HG02970 (cell line): ENCODE results near the gene CCDC6.
"Not testable (repeated sequence)": the region's sequence is repeated elsewhere in the genome, so short reads cannot be mapped to it uniquely, and the experiment has no call there.

Experiments
- ATAC-seq: cut with Tn5 transposase; IDR thresholded peaks from one replicate; pipeline ENCODE4 v1.9.1; 2021; ENCODE audit warnings: mild to moderate bottlenecking, moderate library complexity, moderate number of reproducible peaks; ENCODE audit not compliant: unreplicated experiment, low FRiP score

The CCDC6 gene

DNA sequence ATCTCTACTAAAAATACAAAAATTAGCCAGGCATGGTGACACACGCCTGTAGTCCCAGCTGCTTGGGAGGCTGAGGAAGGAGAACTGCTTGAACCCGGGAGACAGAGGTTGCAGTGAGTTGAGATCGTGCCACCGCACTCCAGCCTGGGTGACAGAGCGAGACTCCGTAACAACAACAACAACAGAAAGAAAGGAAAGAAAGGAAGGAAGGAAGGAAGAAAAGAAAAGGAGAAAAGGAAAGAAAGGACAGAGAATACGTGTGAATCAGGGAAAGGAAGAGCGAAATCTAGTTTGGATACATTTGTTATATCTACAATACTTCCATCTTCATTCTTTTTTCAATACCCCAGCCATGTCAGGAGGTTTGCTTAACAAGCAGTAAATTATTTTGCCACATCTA is 21.5 kb downstream of the CCDC6 start:
- ATAC-seq = not testable (repeated sequence)

DNA sequence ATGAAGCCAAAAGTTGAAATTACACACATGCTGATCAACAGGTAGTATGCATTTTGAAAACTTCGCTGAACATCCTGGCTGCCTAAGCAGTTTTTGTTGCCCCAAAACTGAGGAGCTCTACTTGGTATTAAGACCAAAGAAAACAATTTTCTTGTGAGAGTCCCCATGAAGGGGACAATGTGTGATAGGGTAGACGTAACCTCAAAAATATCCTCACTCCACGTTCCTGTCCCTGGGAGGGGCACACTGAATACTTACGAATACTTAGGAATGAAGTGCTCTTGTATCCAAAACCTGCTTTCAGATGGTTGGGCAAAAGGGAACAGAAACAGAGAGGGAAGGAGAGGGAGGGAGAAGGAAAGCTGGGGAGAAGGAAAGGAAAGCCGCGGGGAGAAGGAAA is 24.7 kb downstream of the CCDC6 start:
- no peak for ATAC-seq

DNA sequence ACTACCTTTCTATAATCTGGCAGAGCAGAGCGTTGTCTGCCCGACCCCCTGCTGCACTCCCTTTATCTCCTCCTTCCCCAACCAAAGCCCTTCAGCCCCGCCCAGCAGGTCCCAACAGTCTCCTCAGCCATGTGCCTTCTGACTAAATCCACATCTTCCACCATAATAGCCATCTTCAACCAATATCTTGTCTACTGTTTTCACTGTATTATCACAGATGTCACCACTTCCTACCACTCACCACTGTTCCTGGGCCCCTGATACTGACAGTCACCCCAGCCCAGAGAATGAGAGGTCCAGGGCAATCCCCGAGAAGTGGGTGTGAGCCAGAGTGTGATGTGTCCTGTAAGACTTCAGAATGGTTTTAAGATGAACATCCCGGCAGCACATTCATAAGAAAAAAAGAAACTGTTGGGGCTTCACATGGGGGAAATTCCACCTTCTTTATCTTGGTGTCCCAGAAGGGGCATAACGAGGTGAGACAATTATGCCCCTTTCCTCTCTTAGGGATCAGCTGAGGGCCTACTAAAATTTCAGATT is 25.3 kb downstream of the CCDC6 start:
- ATAC-seq = peak; percentile 66

DNA sequence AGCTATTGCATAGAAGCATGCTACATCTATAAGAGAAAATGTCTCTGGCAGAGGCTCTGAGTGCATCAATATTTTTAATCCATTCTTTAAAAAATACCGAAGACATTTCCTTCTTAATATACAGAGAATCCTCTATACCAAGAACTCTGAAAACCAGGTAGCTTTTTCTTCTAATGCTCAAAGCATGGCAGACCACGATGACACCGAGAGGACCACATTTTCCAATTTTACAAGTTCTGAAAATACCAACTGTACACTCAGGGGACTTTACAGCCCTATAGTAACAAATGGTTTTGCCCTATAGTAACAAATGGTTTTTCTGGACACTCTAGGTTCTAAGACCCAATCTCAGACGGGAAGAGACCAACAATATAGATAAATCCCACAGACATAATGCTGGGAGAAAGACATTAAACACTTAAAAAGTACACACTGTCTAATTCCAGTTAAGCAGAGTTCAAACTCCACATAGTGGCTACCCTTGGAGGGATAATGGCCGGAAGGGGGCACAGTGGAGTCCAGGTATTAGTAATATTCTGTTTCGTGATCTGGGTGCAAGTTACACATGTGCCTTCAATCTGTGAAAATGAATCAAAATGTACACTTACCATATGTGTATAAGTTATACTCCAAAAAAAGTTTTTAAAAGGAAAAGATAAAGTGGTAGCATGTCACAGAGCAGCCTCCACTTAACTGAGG is 26.2 kb downstream of the CCDC6 start:
- ATAC-seq = no peak

DNA sequence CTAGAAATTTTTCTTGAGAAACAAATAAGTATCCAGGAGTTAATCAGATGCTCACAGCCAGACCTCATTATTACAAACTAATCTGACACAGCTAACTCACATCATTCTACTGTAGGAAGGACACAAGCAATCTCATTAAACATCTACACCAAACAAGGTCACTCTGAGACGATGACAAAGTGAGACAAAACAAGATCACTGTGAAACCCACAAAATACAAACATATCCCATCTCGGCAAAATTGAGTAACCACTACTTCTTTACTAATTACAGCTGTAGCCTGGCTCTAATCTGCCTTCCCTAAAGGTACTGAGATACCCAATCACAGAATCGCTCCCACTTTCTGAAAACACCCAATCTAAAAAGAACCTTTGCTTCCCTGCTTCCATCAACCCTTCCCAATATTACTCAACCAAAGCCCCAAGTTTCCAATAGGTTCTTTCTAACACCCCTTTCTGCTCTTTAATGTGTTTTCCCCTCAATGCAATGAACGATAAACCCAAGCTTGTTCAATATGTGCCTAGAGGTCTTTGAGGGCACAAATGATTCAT is 26.9 kb downstream of the CCDC6 start:
- no peak for ATAC-seq

GRCh38 chr10:59878915-59879314 is 27.4 kb downstream of the CCDC6 start:
- no peak for ATAC-seq

DNA sequence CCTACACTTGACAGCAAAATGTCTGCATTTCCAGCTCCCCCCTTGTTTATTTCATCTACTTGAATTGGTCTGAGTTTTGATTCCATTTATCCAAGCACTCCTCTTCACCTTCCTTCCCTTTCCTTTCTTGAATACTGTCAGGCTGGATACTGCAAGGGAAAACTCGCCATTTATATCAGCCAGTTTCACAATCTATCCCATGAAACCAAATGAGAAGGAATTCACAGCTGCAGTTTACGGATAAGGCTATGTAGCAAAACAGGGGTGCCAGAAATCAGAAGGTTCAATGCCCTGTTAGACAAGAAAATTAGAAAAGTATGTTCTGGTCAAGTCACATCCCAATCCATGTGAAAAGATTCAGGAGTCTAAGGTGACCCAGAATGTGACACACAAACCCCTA is 28.1 kb downstream of the CCDC6 start:
- no peak for ATAC-seq

DNA sequence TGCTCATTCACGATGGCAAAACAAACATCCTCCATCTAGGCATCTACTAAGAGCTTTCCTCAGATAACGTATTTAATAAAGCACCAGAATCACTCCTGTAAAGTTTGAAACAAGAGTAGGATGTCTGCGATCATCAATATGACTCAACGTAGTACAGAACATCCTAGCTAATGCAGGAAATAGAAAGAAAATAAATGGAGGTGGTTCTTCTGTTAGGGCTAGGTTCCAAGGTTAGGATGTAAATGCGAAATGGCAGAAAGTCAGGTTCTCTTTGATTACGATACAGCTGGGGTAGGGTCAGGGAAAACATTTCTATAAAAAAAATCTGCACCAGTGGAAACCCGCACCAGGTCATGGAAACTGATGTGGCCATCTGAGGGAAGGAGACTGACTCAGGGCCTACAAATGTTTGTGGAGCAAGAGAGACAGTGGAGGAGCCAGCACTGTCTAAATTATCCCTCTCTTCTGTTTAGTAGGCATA is 29.1 kb downstream of the CCDC6 start:
- ATAC-seq = no peak

DNA sequence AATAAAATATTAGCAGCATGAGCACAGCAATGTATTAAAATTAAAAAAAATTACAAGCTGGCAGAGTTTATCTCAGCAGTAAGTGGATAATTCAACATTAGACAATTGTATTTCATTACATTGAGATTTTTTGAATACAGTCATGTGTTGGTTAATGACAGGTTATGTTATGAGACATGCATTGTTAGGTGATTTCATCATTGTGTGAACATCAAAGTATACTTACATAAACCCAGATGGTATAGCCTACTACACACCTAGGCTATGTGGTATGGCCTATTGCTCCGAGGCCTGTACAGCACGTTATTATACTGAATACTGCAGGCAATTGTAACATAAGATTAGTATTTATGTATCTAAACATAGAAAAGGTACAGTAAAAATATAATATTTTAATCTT is 29.7 kb downstream of the CCDC6 start:
- ATAC-seq = no peak

- not testable (repeated sequence) for ATAC-seq
Observed at GRCh38 chr10:59876208-59876607, 30.1 kb downstream of the CCDC6 start.

DNA sequence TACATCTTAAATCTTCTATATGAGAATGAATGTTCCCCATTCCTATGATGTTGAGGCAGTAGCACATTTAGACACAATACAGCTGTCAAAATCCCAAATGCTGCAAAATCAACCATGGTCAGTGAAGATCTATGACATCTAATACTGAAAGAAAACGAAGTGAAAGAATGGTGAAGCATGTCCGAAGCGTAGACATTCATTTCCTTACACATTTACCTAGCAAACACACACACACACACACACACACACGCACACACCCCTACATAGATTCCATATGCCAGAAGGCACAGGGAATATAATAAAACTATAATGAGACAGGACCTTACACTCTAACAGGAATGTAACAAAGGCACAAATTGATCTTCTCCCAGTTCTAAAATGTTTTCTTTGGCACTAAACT is 32.5 kb downstream of the CCDC6 start:
- no peak for ATAC-seq

- no peak for ATAC-seq
Observed at GRCh38 chr10:59872892-59873463, 33.4 kb downstream of the CCDC6 start.

DNA sequence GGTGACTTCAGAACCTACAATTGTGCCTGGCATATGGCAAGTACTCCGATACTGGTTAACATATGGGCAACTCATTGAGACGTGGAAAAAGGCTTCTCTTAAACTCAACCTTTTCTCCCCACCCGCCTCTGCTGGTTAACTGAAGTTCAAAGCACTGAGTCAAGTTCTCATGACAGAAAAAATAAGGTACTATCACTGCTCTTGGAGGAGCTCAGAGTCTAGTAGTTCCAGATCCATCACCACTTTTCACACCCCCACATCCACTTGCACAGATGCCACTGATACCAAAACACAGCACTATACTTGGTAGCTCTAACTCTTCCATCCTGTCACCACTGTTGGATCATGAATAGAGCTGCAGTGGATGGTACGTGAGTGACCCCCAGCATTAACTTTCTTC is 36.2 kb downstream of the CCDC6 start:
- no peak for ATAC-seq

DNA sequence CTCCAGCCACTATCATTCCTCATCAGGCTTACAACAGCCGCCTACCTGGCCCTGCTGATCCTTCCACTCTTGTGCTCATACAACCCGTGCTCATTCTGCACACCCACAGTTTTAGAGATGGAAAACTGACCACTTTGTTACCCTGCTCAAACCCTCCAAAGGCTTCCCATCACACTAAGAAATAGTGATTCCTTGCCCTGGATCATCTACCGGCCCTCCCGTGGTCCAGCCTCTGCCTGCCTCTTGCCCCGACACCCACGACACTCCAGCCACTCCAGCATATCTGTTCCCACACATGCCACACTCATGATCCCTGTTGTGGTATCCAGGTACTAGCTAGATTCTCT is 36.8 kb downstream of the CCDC6 start:
- ATAC-seq = no peak

DNA sequence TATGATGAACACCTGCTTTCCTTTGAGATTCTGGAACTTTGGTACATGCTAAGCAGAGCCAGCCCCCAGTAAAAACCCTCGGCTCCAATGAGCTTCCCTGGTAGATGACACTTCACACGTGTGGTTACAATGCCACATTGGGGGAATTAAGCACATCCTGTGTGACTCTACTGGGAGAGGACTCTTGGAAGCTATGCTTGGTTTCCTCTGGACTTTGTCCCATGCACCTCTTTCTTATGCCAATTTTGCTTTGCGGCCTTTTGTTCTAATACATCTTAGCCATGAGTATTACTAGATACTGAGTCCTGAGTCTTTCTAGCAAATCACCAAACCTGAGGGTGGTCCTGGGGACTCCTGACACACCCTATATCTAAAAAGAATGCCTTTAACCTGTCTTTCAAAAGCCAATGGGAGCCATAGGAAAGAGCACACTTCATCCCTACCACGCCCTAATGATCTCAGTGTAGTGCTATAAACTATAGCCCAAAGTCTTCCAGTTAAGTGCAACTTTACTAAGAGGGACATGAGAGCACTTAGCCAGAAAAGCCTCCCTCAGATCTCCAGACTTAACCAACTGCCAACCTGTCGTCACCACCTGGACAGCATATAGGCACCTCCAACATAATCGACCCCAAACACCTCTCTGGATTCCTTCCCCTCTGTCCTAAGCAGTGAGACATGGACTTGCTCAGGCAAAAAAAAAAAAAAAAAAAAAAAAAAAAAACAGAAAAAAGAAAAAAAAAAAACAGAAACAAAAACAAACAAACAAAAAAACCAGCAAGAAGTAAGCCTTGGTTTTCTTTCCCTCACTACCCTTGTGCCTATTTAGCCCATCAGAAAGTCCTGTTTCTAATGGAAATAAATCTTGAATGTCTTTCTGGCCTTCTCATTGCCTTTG is 37.4 kb downstream of the CCDC6 start:
- ATAC-seq = no peak

- no peak for ATAC-seq
Observed at GRCh38 chr10:59867590-59867989, 38.8 kb downstream of the CCDC6 start.

- no peak for ATAC-seq
Observed at GRCh38 chr10:59865101-59865500, 41.3 kb downstream of the CCDC6 start.

DNA sequence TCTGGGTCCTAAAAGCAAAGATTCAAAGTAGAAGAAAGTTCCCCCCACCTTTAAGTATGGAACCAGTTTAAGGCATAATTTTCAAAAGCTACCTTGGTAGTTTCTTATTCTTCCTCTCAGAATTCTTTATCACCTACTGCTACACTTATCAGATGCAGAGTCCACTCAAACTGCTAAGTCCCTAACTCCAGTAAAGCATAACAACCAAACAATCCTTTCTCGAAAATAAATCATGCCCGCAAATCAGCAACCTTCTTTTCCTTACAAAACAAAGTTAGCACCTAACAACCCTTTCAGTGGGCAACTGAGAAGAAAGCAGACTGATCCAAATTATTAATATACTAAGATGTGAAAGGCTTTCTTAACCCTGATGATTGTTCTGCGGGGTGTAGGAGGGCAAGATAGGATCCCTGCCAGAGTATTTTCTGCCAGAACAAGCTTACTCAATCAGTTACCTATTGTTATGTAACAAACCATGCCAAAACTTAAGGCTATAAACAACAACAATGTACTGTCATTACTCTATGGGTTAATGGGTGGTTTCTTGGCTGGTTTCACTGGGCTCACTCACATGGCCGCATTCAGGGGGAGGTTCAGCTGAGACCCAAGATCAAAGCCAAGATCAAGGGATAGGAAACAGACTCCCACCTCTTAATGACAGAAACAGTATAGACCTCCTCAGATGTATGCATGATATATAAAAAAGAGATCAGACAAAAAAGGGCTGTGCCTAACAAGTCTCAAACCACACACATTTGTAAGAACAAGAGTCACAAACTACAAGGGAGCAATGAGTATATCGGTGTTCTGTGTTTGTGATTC is 42.0 kb downstream of the CCDC6 start:
- ATAC-seq = no peak

DNA sequence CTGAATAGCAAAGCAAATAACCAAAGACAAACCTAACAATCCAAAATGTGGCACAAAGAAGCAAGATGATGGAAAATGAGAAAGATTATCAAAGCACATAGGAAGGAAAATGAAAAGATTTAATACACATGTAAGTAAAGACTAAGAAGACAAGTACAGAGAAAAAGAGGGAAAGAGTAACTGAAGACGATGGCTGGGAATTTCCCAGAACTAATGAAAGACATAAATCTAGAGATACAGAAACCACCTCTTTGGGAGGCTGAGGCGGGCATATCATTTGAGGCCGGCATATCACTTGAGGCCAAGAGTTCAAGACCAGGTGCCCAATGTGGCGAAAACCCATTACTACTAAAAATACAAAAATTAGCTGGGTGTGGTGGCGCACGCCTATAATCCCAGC is 46.8 kb downstream of the CCDC6 start:
- ATAC-seq = no peak

DNA sequence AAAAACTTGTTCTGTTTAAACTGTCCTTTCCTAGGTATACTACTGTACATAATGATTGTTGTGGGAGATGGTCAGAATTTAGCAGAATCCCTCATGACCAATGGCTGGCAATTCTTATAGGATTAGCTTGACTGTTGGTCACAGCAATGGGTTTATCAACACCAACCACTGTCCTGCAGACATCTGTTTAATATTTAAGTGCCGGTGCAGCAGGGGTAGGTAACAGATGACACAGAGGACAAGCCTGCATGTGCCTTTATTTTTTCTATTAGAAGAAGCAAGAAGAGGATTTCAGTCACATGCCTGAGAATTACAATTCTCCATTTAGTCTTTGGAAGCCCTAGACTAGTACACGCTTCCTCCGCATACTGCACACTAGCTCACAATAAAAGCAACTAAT is 48.4 kb downstream of the CCDC6 start:
- no peak for ATAC-seq
